ENCODE results near the gene TRIM31.

Gene TRIM31

DNA sequence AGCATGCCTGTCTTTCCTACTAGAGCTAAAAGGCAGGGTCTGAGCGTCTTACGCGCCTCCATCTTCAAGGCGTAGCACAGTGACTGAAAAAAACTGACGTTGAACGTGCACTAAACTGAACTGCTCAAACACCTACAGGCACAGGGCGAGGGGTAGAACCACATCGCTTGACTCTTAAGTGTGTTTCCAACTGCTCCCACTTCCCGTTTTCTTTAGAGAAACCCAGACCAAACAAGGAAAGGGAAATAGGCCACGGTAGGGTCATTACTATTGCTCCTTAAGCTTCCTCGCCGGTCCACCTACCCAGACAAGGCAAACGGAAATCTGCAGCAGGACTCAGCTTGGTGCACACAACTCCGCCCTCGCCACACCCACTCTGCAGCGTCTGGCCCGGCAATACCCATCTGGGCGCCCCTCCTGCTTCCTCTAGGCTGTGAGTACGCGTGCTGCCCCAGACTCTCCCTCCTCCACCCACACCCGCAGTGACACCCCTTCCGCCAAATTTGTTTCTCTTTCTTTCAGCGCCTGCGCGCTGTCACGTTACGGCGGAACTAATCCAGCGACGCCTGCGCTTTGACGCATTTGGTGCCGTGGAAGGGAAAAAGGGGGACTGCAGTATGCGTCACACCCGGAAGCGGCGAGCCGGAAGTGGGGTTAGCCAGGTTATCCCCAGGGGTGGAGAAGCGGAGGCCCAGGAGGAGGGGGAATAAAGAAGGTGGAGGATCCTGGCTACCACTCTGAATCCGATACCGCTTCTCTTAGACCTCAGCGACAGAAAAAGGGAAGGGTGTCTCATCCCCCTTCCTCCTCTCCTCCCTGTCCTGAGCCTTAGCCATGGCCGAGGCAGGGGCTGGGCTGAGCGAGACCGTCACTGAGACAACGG, 46.1 kb downstream of the TRIM31 start, which contains the start of gene PPP1R11 (continued):
- TF ChIP-seq, protein P1, sequence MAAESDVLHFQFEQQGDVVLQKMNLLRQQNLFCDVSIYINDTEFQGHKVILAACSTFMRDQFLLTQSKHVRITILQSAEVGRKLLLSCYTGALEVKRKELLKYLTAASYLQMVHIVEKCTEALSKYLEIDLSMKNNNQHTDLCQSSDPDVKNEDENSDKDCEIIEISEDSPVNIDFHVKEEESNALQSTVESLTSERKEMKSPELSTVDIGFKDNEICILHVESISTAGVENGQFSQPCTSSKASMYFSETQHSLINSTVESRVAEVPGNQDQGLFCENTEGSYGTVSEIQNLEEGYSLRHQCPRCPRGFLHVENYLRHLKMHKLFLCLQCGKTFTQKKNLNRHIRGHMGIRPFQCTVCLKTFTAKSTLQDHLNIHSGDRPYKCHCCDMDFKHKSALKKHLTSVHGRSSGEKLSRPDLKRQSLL (tag by site-specific recombination; IDR thresholded peaks at IDR 0.05): no peak
- TF ChIP-seq, protein P2, sequence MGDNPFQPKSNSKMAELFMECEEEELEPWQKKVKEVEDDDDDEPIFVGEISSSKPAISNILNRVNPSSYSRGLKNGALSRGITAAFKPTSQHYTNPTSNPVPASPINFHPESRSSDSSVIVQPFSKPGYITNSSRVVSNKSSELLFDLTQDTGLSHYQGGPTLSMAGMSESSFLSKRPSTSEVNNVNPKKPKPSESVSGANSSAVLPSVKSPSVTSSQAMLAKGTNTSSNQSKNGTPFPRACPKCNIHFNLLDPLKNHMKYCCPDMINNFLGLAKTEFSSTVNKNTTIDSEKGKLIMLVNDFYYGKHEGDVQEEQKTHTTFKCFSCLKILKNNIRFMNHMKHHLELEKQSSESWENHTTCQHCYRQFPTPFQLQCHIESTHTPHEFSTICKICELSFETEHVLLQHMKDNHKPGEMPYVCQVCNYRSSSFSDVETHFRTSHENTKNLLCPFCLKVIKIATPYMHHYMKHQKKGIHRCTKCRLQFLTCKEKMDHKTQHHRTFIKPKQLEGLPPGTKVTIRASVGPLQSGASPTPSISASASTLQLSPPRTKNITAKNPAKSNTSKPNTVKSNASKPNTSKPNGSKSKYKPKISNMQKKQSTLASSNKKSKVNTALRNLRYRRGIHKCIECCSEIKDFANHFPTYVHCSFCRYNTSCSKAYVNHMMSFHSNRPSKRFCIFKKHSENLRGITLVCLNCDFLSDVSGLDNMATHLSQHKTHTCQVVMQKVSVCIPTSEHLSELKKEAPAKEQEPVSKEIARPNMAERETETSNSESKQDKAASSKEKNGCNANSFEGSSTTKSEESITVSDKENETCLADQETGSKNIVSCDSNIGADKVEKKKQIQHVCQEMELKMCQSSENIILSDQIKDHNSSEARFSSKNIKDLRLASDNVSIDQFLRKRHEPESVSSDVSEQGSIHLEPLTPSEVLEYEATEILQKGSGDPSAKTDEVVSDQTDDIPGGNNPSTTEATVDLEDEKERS (tag by site-specific recombination; IDR thresholded peaks at IDR 0.05): no peak
- TF ChIP-seq YY1 (tag by site-specific recombination; IDR thresholded peaks at IDR 0.05): peak; percentile 40; the same call in 1 of the 2 replicates
- no peak for TF ChIP-seq ZNF596 (tag by site-specific recombination; IDR thresholded peaks at IDR 0.05)
- TF ChIP-seq KLF7 (tag by site-specific recombination; IDR thresholded peaks at IDR 0.05; ENCODE audit: borderline replicate concordance): peak; percentile 32; the same call in 1 of the 2 replicates
- TF ChIP-seq, protein P3, sequence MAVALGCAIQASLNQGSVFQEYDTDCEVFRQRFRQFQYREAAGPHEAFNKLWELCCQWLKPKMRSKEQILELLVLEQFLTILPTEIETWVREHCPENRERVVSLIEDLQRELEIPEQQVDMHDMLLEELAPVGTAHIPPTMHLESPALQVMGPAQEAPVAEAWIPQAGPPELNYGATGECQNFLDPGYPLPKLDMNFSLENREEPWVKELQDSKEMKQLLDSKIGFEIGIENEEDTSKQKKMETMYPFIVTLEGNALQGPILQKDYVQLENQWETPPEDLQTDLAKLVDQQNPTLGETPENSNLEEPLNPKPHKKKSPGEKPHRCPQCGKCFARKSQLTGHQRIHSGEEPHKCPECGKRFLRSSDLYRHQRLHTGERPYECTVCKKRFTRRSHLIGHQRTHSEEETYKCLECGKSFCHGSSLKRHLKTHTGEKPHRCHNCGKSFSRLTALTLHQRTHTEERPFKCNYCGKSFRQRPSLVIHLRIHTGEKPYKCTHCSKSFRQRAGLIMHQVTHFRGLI (tag by site-specific recombination; IDR thresholded peaks at IDR 0.05): 0 out of 2 replicates have a peak, but pooled peaks have one; percentile 22
- no peak for TF ChIP-seq ZFP3 (tag by site-specific recombination; IDR thresholded peaks at IDR 0.05; ENCODE audit: low read depth)
- TF ChIP-seq, protein P4, sequence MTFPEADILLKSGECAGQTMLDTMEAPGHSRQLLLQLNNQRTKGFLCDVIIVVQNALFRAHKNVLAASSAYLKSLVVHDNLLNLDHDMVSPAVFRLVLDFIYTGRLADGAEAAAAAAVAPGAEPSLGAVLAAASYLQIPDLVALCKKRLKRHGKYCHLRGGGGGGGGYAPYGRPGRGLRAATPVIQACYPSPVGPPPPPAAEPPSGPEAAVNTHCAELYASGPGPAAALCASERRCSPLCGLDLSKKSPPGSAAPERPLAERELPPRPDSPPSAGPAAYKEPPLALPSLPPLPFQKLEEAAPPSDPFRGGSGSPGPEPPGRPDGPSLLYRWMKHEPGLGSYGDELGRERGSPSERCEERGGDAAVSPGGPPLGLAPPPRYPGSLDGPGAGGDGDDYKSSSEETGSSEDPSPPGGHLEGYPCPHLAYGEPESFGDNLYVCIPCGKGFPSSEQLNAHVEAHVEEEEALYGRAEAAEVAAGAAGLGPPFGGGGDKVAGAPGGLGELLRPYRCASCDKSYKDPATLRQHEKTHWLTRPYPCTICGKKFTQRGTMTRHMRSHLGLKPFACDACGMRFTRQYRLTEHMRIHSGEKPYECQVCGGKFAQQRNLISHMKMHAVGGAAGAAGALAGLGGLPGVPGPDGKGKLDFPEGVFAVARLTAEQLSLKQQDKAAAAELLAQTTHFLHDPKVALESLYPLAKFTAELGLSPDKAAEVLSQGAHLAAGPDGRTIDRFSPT (tag by site-specific recombination; IDR thresholded peaks at IDR 0.05): peak; percentile 50; the same call in 1 of the 2 replicates
- peak; percentile 92 for TF ChIP-seq KLF1 (tag by site-specific recombination; IDR thresholded peaks at IDR 0.05)
- peak; percentile 81 for TF ChIP-seq PRDM1 (tag by site-specific recombination; IDR thresholded peaks at IDR 0.05)
- peak; percentile 80 for TF ChIP-seq ZNF600 (tag by site-specific recombination; IDR thresholded peaks at IDR 0.05)
- TF ChIP-seq, protein P5, sequence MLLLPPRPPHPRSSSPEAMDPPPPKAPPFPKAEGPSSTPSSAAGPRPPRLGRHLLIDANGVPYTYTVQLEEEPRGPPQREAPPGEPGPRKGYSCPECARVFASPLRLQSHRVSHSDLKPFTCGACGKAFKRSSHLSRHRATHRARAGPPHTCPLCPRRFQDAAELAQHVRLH (tag by site-specific recombination; IDR thresholded peaks at IDR 0.05): peak; percentile 75; the same call in 1 of the 2 replicates
- TF ChIP-seq ZNF416 (tag by site-specific recombination; IDR thresholded peaks at IDR 0.05): no peak
- TF ChIP-seq ZNF501 (tag by site-specific recombination; IDR thresholded peaks at IDR 0.05): peak; percentile 65; the same call in 1 of the 2 replicates
- TF ChIP-seq KLF8 (tag by site-specific recombination; IDR thresholded peaks at IDR 0.05): peak; percentile 98
- TF ChIP-seq TCF7L2 (IDR thresholded peaks at IDR 0.05; ENCODE audit: borderline replicate concordance, low read depth, low read length): peak; percentile 82
- TF ChIP-seq ZNF174 (tag by site-specific recombination; IDR thresholded peaks at IDR 0.05): no peak
- TF ChIP-seq EGR2 (tag by site-specific recombination; IDR thresholded peaks at IDR 0.05; ENCODE audit: low read depth): peak; percentile 95
- no peak for TF ChIP-seq ZNF555 (tag by site-specific recombination; conservative IDR thresholded peaks at IDR 0.05)
- TF ChIP-seq, protein P6, sequence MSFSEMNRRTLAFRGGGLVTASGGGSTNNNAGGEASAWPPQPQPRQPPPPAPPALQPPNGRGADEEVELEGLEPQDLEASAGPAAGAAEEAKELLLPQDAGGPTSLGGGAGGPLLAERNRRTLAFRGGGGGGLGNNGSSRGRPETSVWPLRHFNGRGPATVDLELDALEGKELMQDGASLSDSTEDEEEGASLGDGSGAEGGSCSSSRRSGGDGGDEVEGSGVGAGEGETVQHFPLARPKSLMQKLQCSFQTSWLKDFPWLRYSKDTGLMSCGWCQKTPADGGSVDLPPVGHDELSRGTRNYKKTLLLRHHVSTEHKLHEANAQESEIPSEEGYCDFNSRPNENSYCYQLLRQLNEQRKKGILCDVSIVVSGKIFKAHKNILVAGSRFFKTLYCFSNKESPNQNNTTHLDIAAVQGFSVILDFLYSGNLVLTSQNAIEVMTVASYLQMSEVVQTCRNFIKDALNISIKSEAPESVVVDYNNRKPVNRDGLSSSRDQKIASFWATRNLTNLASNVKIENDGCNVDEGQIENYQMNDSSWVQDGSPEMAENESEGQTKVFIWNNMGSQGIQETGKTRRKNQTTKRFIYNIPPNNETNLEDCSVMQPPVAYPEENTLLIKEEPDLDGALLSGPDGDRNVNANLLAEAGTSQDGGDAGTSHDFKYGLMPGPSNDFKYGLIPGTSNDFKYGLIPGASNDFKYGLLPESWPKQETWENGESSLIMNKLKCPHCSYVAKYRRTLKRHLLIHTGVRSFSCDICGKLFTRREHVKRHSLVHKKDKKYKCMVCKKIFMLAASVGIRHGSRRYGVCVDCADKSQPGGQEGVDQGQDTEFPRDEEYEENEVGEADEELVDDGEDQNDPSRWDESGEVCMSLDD (tag by site-specific recombination; IDR thresholded peaks at IDR 0.05): peak; percentile 99
- TF ChIP-seq, protein P7, sequence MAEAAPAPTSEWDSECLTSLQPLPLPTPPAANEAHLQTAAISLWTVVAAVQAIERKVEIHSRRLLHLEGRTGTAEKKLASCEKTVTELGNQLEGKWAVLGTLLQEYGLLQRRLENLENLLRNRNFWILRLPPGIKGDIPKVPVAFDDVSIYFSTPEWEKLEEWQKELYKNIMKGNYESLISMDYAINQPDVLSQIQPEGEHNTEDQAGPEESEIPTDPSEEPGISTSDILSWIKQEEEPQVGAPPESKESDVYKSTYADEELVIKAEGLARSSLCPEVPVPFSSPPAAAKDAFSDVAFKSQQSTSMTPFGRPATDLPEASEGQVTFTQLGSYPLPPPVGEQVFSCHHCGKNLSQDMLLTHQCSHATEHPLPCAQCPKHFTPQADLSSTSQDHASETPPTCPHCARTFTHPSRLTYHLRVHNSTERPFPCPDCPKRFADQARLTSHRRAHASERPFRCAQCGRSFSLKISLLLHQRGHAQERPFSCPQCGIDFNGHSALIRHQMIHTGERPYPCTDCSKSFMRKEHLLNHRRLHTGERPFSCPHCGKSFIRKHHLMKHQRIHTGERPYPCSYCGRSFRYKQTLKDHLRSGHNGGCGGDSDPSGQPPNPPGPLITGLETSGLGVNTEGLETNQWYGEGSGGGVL (tag by site-specific recombination; IDR thresholded peaks at IDR 0.05): peak; percentile 52
- TF ChIP-seq, protein P8, sequence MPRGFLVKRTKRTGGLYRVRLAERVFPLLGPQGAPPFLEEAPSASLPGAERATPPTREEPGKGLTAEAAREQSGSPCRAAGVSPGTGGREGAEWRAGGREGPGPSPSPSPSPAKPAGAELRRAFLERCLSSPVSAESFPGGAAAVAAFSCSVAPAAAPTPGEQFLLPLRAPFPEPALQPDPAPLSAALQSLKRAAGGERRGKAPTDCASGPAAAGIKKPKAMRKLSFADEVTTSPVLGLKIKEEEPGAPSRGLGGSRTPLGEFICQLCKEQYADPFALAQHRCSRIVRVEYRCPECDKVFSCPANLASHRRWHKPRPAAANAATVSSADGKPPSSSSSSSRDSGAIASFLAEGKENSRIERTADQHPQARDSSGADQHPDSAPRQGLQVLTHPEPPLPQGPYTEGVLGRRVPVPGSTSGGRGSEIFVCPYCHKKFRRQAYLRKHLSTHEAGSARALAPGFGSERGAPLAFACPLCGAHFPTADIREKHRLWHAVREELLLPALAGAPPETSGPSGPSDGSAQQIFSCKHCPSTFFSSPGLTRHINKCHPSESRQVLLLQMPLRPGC (tag by site-specific recombination; IDR thresholded peaks at IDR 0.05): peak; percentile 70; the same call in 1 of the 2 replicates
- TF ChIP-seq ZNF610 (tag by site-specific recombination; IDR thresholded peaks at IDR 0.05; ENCODE audit: borderline replicate concordance): 0 out of 2 replicates have a peak, but pooled peaks have one; percentile 38
